HL-60/S4 treated with phorbol 12-myristate 13-acetate at 8.2 ng/mL for 4 days and 3 days (cell line): ENCODE data around the gene ECD.
"Not testable (repeated sequence)": the region's sequence is repeated elsewhere in the genome, so short reads cannot be mapped to it uniquely, and the experiment has no call there.

Source experiments
- in situ Hi-C: fragments of 300-500 bp; cut with MboI; formaldehyde crosslinking; loops from 2 replicates; pipeline ENCODE4 v1.15.0; 2022; ENCODE audit warnings: low sequenced_read_pairs

The ECD gene

GRCh38 chr10:73161079-73161478, 6.7 kb downstream of the ECD start:
- in situ Hi-C loops = no loop called here

- in situ Hi-C loops = no loop called here
Measured at GRCh38 chr10:73159038-73159648, 8.7 kb downstream of the ECD start.

- in situ Hi-C loops = no loop called here
Measured at GRCh38 chr10:73156054-73156453, 11.8 kb downstream of the ECD start.

GRCh38 chr10:73152009-73152408, 15.8 kb downstream of the ECD start:
- in situ Hi-C loops = no loop called here

- in situ Hi-C loops = not testable (repeated sequence)
Measured at GRCh38 chr10:73150633-73151413, 17.0 kb downstream of the ECD start.

- in situ Hi-C loops = no loop called here
Measured at GRCh38 chr10:73141603-73142002, 26.2 kb downstream of the ECD start.

GRCh38 chr10:73139251-73139650, 28.6 kb downstream of the ECD start:
- in situ Hi-C loops = no loop called here

GRCh38 chr10:73136627-73137026, 31.2 kb downstream of the ECD start:
- in situ Hi-C loops = no loop called here

GRCh38 chr10:73134727-73135126, 33.1 kb downstream of the ECD start:
- in situ Hi-C loops = no loop called here

- in situ Hi-C loops = no loop called here
Measured at GRCh38 chr10:73131913-73132686, 35.7 kb downstream of the ECD start.

GRCh38 chr10:73131301-73131700, 36.5 kb downstream of the ECD start:
- in situ Hi-C loops = no loop called here

- in situ Hi-C loops = no loop called here
Measured at GRCh38 chr10:73126343-73126742, 41.5 kb downstream of the ECD start.

GRCh38 chr10:73119952-73120351, 47.9 kb downstream of the ECD start:
- in situ Hi-C loops = no loop called here

- in situ Hi-C loops = no loop called here
Measured at GRCh38 chr10:73119457-73119856, 48.4 kb downstream of the ECD start.

- in situ Hi-C loops = no loop called here
Measured at GRCh38 chr10:73117976-73118743, 49.6 kb downstream of the ECD start.

- in situ Hi-C loops = no loop called here
Measured at GRCh38 chr10:73116017-73116416, 51.8 kb downstream of the ECD start.

GRCh38 chr10:73113551-73113950, 54.3 kb downstream of the ECD start:
- in situ Hi-C loops = no loop called here

GRCh38 chr10:73112032-73112431, 55.8 kb downstream of the ECD start:
- in situ Hi-C loops = not testable (repeated sequence)

- in situ Hi-C loops = no loop called here
Measured at GRCh38 chr10:73110345-73110849, 57.4 kb downstream of the ECD start, which contains the start of gene NUDT13. Gene NUDT13, plus strand, starts transcription at chr10:73110455. Its CDS starts 3,911 bp downstream, at chr10:73114366.

- in situ Hi-C loops = not testable (repeated sequence)
Measured at GRCh38 chr10:73109248-73109652, 58.6 kb downstream of the ECD start.

- in situ Hi-C loops = no loop called here
Measured at GRCh38 chr10:73106301-73106700, 61.5 kb downstream of the ECD start.
